ENCODE measurements around the gene UBQLN3.

GRCh38 chr11:5473921-5474320, 35.8 kb downstream of the UBQLN3 start:
- TF ChIP-seq MAX (IDR thresholded peaks at IDR 0.05; ENCODE audit: insufficient read depth, insufficient read length) (no peak), CTCF (IDR thresholded peaks at IDR 0.05; ENCODE audit: extremely low read depth in 1 of 2, insufficient read depth in 1 of 2, low read depth in 1 of 2, low read length in 2 of 2) (no peak)

All from endothelial cell of umbilical vein (primary cell).